CD4-positive, alpha-beta T cell (primary cell): ENCODE data around the gene KLHL12. TPM values are rescaled to one million over a fixed set of nuclear protein-coding genes. Genes with fewer than 3 reads are reported as not detected.

Experiments used
- ATAC-seq: fragments of 200-7000 bp; cut with Tn5 transposase; one replicate; pipeline ENCODE4 v1.10.0; 2022; ENCODE audit warnings: mild to moderate bottlenecking; ENCODE audit not compliant: poor library complexity
- CTCF ChIA-PET: fragments of 350-600 bp; sonication (Branson Sonifier 250); formaldehyde crosslinking; loops from one replicate; lab custom pipeline; 2021; ENCODE audit warnings: antibody characterized with exemption, inconsistent platforms; lab: Charles Lee
- POLR2A ChIA-PET: fragments of 350-600 bp; sonication (Branson Sonifier 250); formaldehyde crosslinking; loops from one replicate; lab custom pipeline; 2021; ENCODE audit warnings: antibody characterized with exemption, inconsistent platforms; lab: Charles Lee
- DNase-seq, 14 experiments: peaks; one replicate each; pipeline ENCODE4 v3.0.0-alpha.2; 2013 to 2020; ENCODE audit warnings: mixed read lengths in 2 of 14
- H3K27ac ChIP-seq, 2 donors: one replicate each; pipeline versions ENCODE4 v1.5.1 to v1.7.0; 2013; ENCODE audit warnings: low read length in 2 of 2, low read depth in 1 of 2, mild to moderate bottlenecking in 1 of 2
- H3K27me3 ChIP-seq, 2 experiments: 1 replicate in 1 of 2; 2 replicates in 1 of 2; pipeline versions ENCODE4 v1.6.1 to v1.7.0; 2013; ENCODE audit warnings: low read length in 2 of 2, control low read depth in 1 of 2, mild to moderate bottlenecking in 1 of 2, moderate library complexity in 1 of 2; ENCODE audit not compliant: insufficient read depth in 2 of 2, control insufficient read depth in 1 of 2
- H3K36me3 ChIP-seq: one replicate; pipeline ENCODE4 v1.6.1; 2013; ENCODE audit warnings: low read length, control low read depth; ENCODE audit not compliant: insufficient read depth
- H3K4me1 ChIP-seq: one replicate; pipeline ENCODE4 v1.6.1; 2013; ENCODE audit warnings: low read length, control low read depth; ENCODE audit not compliant: insufficient read depth
- H3K4me3 ChIP-seq: one replicate; pipeline ENCODE4 v1.5.1; 2013; ENCODE audit warnings: mild to moderate bottlenecking, low read length, moderate library complexity
- H3K9me3 ChIP-seq, 2 experiments: 1 replicate in 1 of 2; 2 replicates in 1 of 2; pipeline versions ENCODE4 v1.6.1 to v1.7.0; 2013; ENCODE audit warnings: low read length in 2 of 2, mild to moderate bottlenecking in 2 of 2, control low read depth in 1 of 2, moderate library complexity in 1 of 2; ENCODE audit not compliant: control insufficient read depth in 1 of 2, insufficient read depth in 1 of 2
- H3K27ac Mint-ChIP-seq: one replicate; pipeline ENCODE4 v1.8.0; 2020; ENCODE audit warnings: mixed read lengths
- H3K27me3 Mint-ChIP-seq: one replicate; pipeline ENCODE4 v1.8.0; 2021; ENCODE audit warnings: mixed read lengths
- H3K36me3 Mint-ChIP-seq: one replicate; pipeline ENCODE4 v1.8.0; 2021; ENCODE audit warnings: low read depth, mixed read lengths
- H3K4me1 Mint-ChIP-seq: one replicate; pipeline ENCODE4 v1.8.0; 2021; ENCODE audit warnings: low read depth, mixed read lengths
- H3K4me3 Mint-ChIP-seq: one replicate; pipeline ENCODE4 v1.8.0; 2020; ENCODE audit warnings: mild to moderate bottlenecking, mixed read lengths
- H3K9me3 Mint-ChIP-seq: one replicate; pipeline ENCODE4 v1.8.0; 2020; ENCODE audit warnings: mixed read lengths
- intact Hi-C, 2 experiments: fragments of 100-400 bp; cut with DNase I in 1 of 2; cut with micrococcal nuclease in 1 of 2; formaldehyde crosslinking; loops; one replicate each; pipeline versions ENCODE4 v1.15.1 to v1.9.0; 2023 to 2025; cut with DNase I, micrococcal nuclease
- total RNA-seq, 174 experiments: library from RNA in 2 of 174; stranded (reverse) in 2 of 174; gene quantifications; one replicate each; pipeline ENCODE4 v1.2.3 and lab custom pipeline; 2021 to 2026
- TF ChIP-seq, protein P1 (sequence below): fragments of 200-600 bp; IDR thresholded peaks from one replicate; pipeline ENCODE4 v1.8.0; 2022; ENCODE audit warnings: antibody characterized with exemption, mild to moderate bottlenecking

Gene KLHL12
- total RNA-seq, 2 experiments from 2014 or later, result 18.5 to 18.6 TPM

- Histone ChIP-seq H3K27me3 (no peaks in the 10 kb centered on the region), H3K4me3 (no peak overlapping the region), H3K9me3 (no peaks in the 10 kb centered on the region), H3K4me1 (no peaks in the 10 kb centered on the region), H3K27ac (no peak overlapping the region), H3K36me3 (no peaks in the 10 kb centered on the region)
- Mint-ChIP-seq H3K4me1 (no peaks in the 10 kb centered on the region), H3K9me3 (no peaks in the 10 kb centered on the region), H3K27ac (no peak overlapping the region), H3K36me3 (no peaks in the 10 kb centered on the region), H3K27me3 (no peaks in the 10 kb centered on the region), H3K4me3 (no peak overlapping the region)
- POLR2A ChIA-PET, result no interaction called here
- CTCF ChIA-PET, result no interaction called here
- DNase-seq (no peak), ATAC-seq (no peak)
- TF ChIP-seq, protein P1, sequence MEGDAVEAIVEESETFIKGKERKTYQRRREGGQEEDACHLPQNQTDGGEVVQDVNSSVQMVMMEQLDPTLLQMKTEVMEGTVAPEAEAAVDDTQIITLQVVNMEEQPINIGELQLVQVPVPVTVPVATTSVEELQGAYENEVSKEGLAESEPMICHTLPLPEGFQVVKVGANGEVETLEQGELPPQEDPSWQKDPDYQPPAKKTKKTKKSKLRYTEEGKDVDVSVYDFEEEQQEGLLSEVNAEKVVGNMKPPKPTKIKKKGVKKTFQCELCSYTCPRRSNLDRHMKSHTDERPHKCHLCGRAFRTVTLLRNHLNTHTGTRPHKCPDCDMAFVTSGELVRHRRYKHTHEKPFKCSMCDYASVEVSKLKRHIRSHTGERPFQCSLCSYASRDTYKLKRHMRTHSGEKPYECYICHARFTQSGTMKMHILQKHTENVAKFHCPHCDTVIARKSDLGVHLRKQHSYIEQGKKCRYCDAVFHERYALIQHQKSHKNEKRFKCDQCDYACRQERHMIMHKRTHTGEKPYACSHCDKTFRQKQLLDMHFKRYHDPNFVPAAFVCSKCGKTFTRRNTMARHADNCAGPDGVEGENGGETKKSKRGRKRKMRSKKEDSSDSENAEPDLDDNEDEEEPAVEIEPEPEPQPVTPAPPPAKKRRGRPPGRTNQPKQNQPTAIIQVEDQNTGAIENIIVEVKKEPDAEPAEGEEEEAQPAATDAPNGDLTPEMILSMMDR, result no peak
- intact Hi-C loops, result no loop called here
Measured at GRCh38 chr1:202844259-202844658, 82.8 kb downstream of the KLHL12 start.

DNA sequence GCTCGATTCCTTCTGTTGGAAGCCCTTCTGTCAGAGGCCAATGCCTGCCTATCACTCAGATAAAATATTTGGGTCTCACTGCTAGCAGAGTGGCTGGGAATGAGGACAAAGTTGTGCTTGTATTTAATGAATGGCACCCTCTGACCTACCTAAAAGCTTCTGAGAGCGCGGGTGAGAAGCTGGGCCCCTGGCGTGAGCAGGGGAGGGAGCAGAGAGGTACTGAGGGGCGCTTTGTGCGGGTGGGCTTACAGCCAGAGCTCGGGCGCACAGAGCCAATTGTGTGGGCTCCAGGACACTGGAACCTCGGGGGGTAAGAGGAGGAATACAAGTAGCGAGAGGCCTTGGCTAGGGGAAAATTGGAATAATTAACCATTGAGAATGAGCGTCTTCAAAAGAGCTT, 84.0 kb downstream of the KLHL12 start:
- no peak for ATAC-seq
- DNase-seq, result no peak
- Histone ChIP-seq H3K9me3 (no peaks in the 10 kb centered on the region), H3K27ac (no peak overlapping the region), H3K36me3 (no peaks in the 10 kb centered on the region), H3K4me1 (no peaks in the 10 kb centered on the region), H3K4me3 (no peak overlapping the region), H3K27me3 (no peaks in the 10 kb centered on the region)
- H3K9me3 Mint-ChIP-seq, result no peaks in the 10 kb centered on the region
- TF ChIP-seq, protein P1, result no peak
- no peak overlapping the region for H3K4me3 Mint-ChIP-seq
- intact Hi-C loops, result no loop called here
- H3K4me1 Mint-ChIP-seq, result peaks cover 1% of the 10 kb centered on the region
- no peak overlapping the region for H3K27ac Mint-ChIP-seq
- no peaks in the 10 kb centered on the region for H3K36me3 Mint-ChIP-seq
- H3K27me3 Mint-ChIP-seq, result no peaks in the 10 kb centered on the region
- ChIA-PET CTCF (no interaction called here), POLR2A (no interaction called here)

Other genes with a start within 250 kb of the KLHL12 start
- not detected for gene SYT2, start 216.8 kb downstream of the KLHL12 start, total RNA-seq
- 10 to 100 TPM; 74.7 to 84.7 TPM for gene KDM5B, start 118.8 kb downstream of the KLHL12 start, total RNA-seq
- gene PCAT6, start 116.3 kb downstream of the KLHL12 start, total RNA-seq, result 1 to 10 TPM in 1 of 2 experiments, under 1 TPM in 1; 0.91 to 1.3 TPM
- gene RABIF, start 38.1 kb downstream of the KLHL12 start, total RNA-seq, result 1 to 10 TPM; 9.1 to 9.2 TPM
- 10 to 100 TPM; 91.5 to 95.6 TPM for gene ADIPOR1, start 31.1 kb upstream of the KLHL12 start, total RNA-seq
- 10 to 100 TPM; 42.1 to 47.4 TPM for gene CYB5R1, start 40.0 kb upstream of the KLHL12 start, total RNA-seq
- gene TMEM183A, start 80.1 kb upstream of the KLHL12 start, total RNA-seq, result 100 to 1,000 TPM; 187 to 194 TPM
- under 1 TPM; 0.93 to 0.98 TPM for gene PPFIA4, start 99.3 kb upstream of the KLHL12 start, total RNA-seq
- gene MYOG, start 158.8 kb upstream of the KLHL12 start, total RNA-seq, result not detected
- not detected for gene ADORA1, start 200.5 kb upstream of the KLHL12 start, total RNA-seq
- not detected for gene MYBPH, start 248.6 kb upstream of the KLHL12 start, total RNA-seq